Mesenchymal stem cell (in vitro differentiated cells and primary cell): Measurements from ENCODE around the gene UPK3A.

ENCODE experiments used
- DNase-seq: peaks from one replicate; pipeline ENCODE4 v3.0.0-alpha.2; 2013
- H2AFZ ChIP-seq: one replicate; pipeline ENCODE4 v1.6.1; 2013; ENCODE audit warnings: low read depth, mild to moderate bottlenecking, control low read depth, inconsistent platforms, low read length, moderate library complexity
- H2AK5ac ChIP-seq: 2 replicates; pipeline ENCODE4 v1.6.1; 2013; ENCODE audit warnings: low read length, moderate library complexity, mild to moderate bottlenecking, inconsistent platforms; ENCODE audit not compliant: severe bottlenecking
- H2BK120ac ChIP-seq: one replicate; pipeline ENCODE4 v1.6.1; 2013; ENCODE audit warnings: low read depth, mild to moderate bottlenecking, inconsistent platforms, low read length, moderate library complexity
- H2BK12ac ChIP-seq, 2 experiments: one replicate each; pipeline ENCODE4 v1.6.1; 2013; ENCODE audit warnings: inconsistent platforms in 2 of 2, low read length in 2 of 2, mild to moderate bottlenecking in 2 of 2, moderate library complexity in 2 of 2, control low read depth in 1 of 2
- H2BK15ac ChIP-seq: one replicate; pipeline ENCODE4 v1.6.1; 2013; ENCODE audit warnings: mild to moderate bottlenecking, low read depth, inconsistent platforms; ENCODE audit not compliant: poor library complexity, severe bottlenecking
- H2BK5ac ChIP-seq: 2 replicates; pipeline ENCODE4 v1.6.1; 2013; ENCODE audit warnings: low read depth, mild to moderate bottlenecking, low read length, control low read depth, inconsistent platforms; ENCODE audit not compliant: poor library complexity, severe bottlenecking
- H3K14ac ChIP-seq, 2 experiments: one replicate each; pipeline ENCODE4 v1.6.1; 2013; ENCODE audit warnings: inconsistent platforms in 2 of 2, low read length in 2 of 2, control low read depth in 1 of 2, mild to moderate bottlenecking in 1 of 2, moderate library complexity in 1 of 2
- H3K18ac ChIP-seq, 2 experiments: one replicate each; pipeline ENCODE4 v1.6.1; 2013; ENCODE audit warnings: inconsistent platforms in 2 of 2, low read length in 2 of 2, control low read depth in 1 of 2, low read depth in 1 of 2, mild to moderate bottlenecking in 1 of 2
- H3K23ac ChIP-seq, 2 experiments: one replicate each; pipeline ENCODE4 v1.6.1; 2013; ENCODE audit warnings: inconsistent platforms in 2 of 2, low read length in 2 of 2, mild to moderate bottlenecking in 2 of 2, moderate library complexity in 2 of 2, control low read depth in 1 of 2
- H3K27ac ChIP-seq: 2 replicates; pipeline ENCODE4 v1.5.1; 2013; ENCODE audit warnings: mild to moderate bottlenecking, moderate library complexity, low read length, control low read depth, inconsistent platforms; ENCODE audit not compliant: poor library complexity, severe bottlenecking
- H3K27me3 ChIP-seq, 2 experiments: 2 replicates each; pipeline versions ENCODE4 v1.6.1 to v1.7.0; 2013; ENCODE audit warnings: low read length in 2 of 2, mild to moderate bottlenecking in 2 of 2, moderate library complexity in 2 of 2, control low read depth in 1 of 2, inconsistent platforms in 1 of 2; ENCODE audit not compliant: control insufficient read depth in 1 of 2, insufficient read depth in 1 of 2
- H3K36me3 ChIP-seq, 2 experiments: 2 replicates each; pipeline versions ENCODE4 v1.6.1 to v1.7.0; 2013; ENCODE audit warnings: low read length in 2 of 2, control low read depth in 1 of 2, inconsistent platforms in 1 of 2, low read depth in 1 of 2, mild to moderate bottlenecking in 1 of 2; ENCODE audit not compliant: insufficient read depth in 2 of 2, control insufficient read depth in 1 of 2
- H3K4ac ChIP-seq, 2 experiments: one replicate each; pipeline ENCODE4 v1.6.1; 2013; ENCODE audit warnings: inconsistent platforms in 2 of 2, low read length in 2 of 2, mild to moderate bottlenecking in 2 of 2, moderate library complexity in 2 of 2, control low read depth in 1 of 2, low read depth in 1 of 2
- H3K4me1 ChIP-seq: 2 replicates; pipeline ENCODE4 v1.6.1; 2013; ENCODE audit warnings: low read depth, low read length, control low read depth; ENCODE audit not compliant: control insufficient read depth, insufficient read depth
- H3K4me2 ChIP-seq: 2 replicates; pipeline ENCODE4 v1.6.1; 2013; ENCODE audit warnings: low read length, mild to moderate bottlenecking, inconsistent platforms; ENCODE audit not compliant: poor library complexity, severe bottlenecking
- H3K4me3 ChIP-seq, 2 experiments: 2 replicates each; pipeline versions ENCODE4 v1.5.1 to v1.7.0; 2013; ENCODE audit warnings: low read length in 2 of 2, mild to moderate bottlenecking in 2 of 2, control low read depth in 1 of 2, low read depth in 1 of 2; ENCODE audit not compliant: insufficient read depth in 1 of 2
- H3K79me1 ChIP-seq: replicated peaks from 2 replicates; pipeline ENCODE4 v1.6.1; 2013; ENCODE audit warnings: mild to moderate bottlenecking, control low read depth, low read length, inconsistent platforms; ENCODE audit not compliant: poor library complexity, severe bottlenecking
- H3K9ac ChIP-seq: 2 replicates; pipeline ENCODE4 v1.7.0; 2013; ENCODE audit warnings: mild to moderate bottlenecking, low read length, moderate library complexity
- H3K9me3 ChIP-seq: 2 replicates; pipeline ENCODE4 v1.7.0; 2013; ENCODE audit warnings: mild to moderate bottlenecking, low read length; ENCODE audit not compliant: control insufficient read depth
- H4K8ac ChIP-seq: one replicate; pipeline ENCODE4 v1.6.1; 2013; ENCODE audit warnings: inconsistent platforms, mild to moderate bottlenecking, low read length, moderate library complexity
- H4K91ac ChIP-seq: one replicate; pipeline ENCODE4 v1.6.1; 2013; ENCODE audit warnings: mild to moderate bottlenecking, low read length, inconsistent platforms
- WGBS: methylation state at CpG from one replicate; pipeline ENCODE4 v1.1.7; 2013; ENCODE audit warnings: mixed read lengths; 5-methylcytosine and 5-hydroxymethylcytosine counted together

UPK3A gene

GRCh38 chr22:45318168-45318557 is 33.4 kb downstream of the UPK3A start:
- peak; percentile 97 for DNase-seq
- Histone ChIP-seq H2AFZ (no peak overlapping the region), H2BK120ac (no peak overlapping the region), H2BK12ac (no peak overlapping the region), H3K18ac (no peak overlapping the region), H3K27ac (peak overlapping the region; percentile 75), H3K4me1 (peaks cover 11% of the 10 kb centered on the region), H3K79me1 (peaks cover 32% of the 10 kb centered on the region), H3K9me3 (no peaks in the 10 kb centered on the region), H3K36me3 (peaks cover 4 to 15% of the 10 kb centered on the region in 2 experiments), H2AK5ac (peak overlapping the region; percentile 11), H3K4me2 (peak overlapping the region; percentile 31), H4K8ac (no peak overlapping the region), H4K91ac (no peak overlapping the region), H2BK15ac (no peak overlapping the region), H3K4ac (no peak overlapping the region), H3K23ac (no peak overlapping the region), H3K9ac (peak overlapping the region; percentile 83), H3K14ac (no peak overlapping the region), H3K27me3 (no peaks in the 10 kb centered on the region), H3K4me3 (peak overlapping the region in 1 of 2 experiments; percentile 50), H2BK5ac (no peak overlapping the region)
- WGBS: 17% methylated on average over 8 of the region's 8 CpGs

GRCh38 chr22:45318558-45319323 is 34.0 kb downstream of the UPK3A start:
- no peak overlapping the region for H2BK12ac ChIP-seq
- H2BK15ac ChIP-seq: no peak overlapping the region
- H2AFZ ChIP-seq: no peak overlapping the region
- H3K4me1 ChIP-seq: peaks cover 11% of the 10 kb centered on the region
- no peak overlapping the region for H3K14ac ChIP-seq
- peak overlapping the region in 1 of 2 experiments; percentile 50 for H3K4me3 ChIP-seq
- H3K27ac ChIP-seq: peak overlapping the region; percentile 75
- H3K79me1 ChIP-seq: peaks cover 37% of the 10 kb centered on the region
- no peaks in the 10 kb centered on the region for H3K9me3 ChIP-seq
- H3K27me3 ChIP-seq: no peaks in the 10 kb centered on the region
- peak overlapping the region; percentile 31 for H3K4me2 ChIP-seq
- 73% methylated on average over 12 of the region's 12 CpGs for WGBS
- H3K18ac ChIP-seq: no peak overlapping the region
- H2AK5ac ChIP-seq: no peak overlapping the region
- H3K4ac ChIP-seq: no peak overlapping the region
- H4K8ac ChIP-seq: no peak overlapping the region
- no peak overlapping the region for H2BK5ac ChIP-seq
- H3K36me3 ChIP-seq: peaks cover 10 to 20% of the 10 kb centered on the region in 2 experiments
- no peak overlapping the region for H3K23ac ChIP-seq
- no peak overlapping the region for H2BK120ac ChIP-seq
- H3K9ac ChIP-seq: peak overlapping the region; percentile 83
- DNase-seq: peak; percentile 88
- H4K91ac ChIP-seq: no peak overlapping the region

- Histone ChIP-seq H2BK5ac (no peak overlapping the region), H3K4ac (no peak overlapping the region), H2BK12ac (peak overlapping the region in 1 of 2 experiments; percentile 29), H3K27me3 (no peaks in the 10 kb centered on the region), H4K91ac (no peak overlapping the region), H3K9me3 (no peaks in the 10 kb centered on the region), H3K9ac (peak overlapping the region; percentile 83), H3K4me2 (no peak overlapping the region), H3K14ac (no peak overlapping the region), H2BK15ac (no peak overlapping the region), H2BK120ac (no peak overlapping the region), H3K4me1 (peaks cover 11% of the 10 kb centered on the region), H2AFZ (no peak overlapping the region), H3K4me3 (no peak overlapping the region), H3K23ac (no peak overlapping the region), H3K79me1 (peaks cover 37% of the 10 kb centered on the region), H2AK5ac (no peak overlapping the region), H3K18ac (no peak overlapping the region), H4K8ac (no peak overlapping the region), H3K36me3 (peaks cover 15 to 26% of the 10 kb centered on the region in 2 experiments), H3K27ac (peak overlapping the region; percentile 20)
- DNase-seq: peak; percentile 29
- WGBS: 76% methylated on average over 5 of the region's 5 CpGs
Measured at GRCh38 chr22:45319324-45319685, 34.6 kb downstream of the UPK3A start.

GRCh38 chr22:45320357-45320976 is 35.7 kb downstream of the UPK3A start:
- peaks cover 35% of the 10 kb centered on the region for H3K79me1 ChIP-seq
- no peak overlapping the region for H2BK120ac ChIP-seq
- no peak overlapping the region for H2AFZ ChIP-seq

More at GRCh38 chr22:45320357-45320976, 35.7 kb downstream of the UPK3A start:
- Histone ChIP-seq H3K36me3 (peaks cover 19 to 33% of the 10 kb centered on the region in 2 experiments), H3K23ac (no peak overlapping the region), H2BK5ac (no peak overlapping the region), H3K4ac (no peak overlapping the region), H3K4me1 (peaks cover 11% of the 10 kb centered on the region), H2BK12ac (no peak overlapping the region), H3K18ac (no peak overlapping the region), H3K4me2 (no peak overlapping the region), H4K8ac (no peak overlapping the region), H3K9me3 (no peaks in the 10 kb centered on the region), H3K27ac (no peak overlapping the region), H3K4me3 (no peak overlapping the region), H2BK15ac (no peak overlapping the region), H4K91ac (no peak overlapping the region), H3K14ac (no peak overlapping the region), H3K9ac (peak overlapping the region; percentile 16), H2AK5ac (no peak overlapping the region), H3K27me3 (no peaks in the 10 kb centered on the region)
- DNase-seq: no peak
- WGBS: 88% methylated on average over 6 of the region's 9 CpGs
